MCF 10A (cell line): Measurements from ENCODE around the gene DHRS7B. TPM values are rescaled to one million over a fixed set of nuclear protein-coding genes. Genes with fewer than 3 reads are reported as not detected.
"Not testable (repeated sequence)": the region's sequence is repeated elsewhere in the genome, so short reads cannot be mapped to it uniquely, and the experiment has no call there.

Experiments
- BruUV-seq: library from RNA; stranded (reverse); fragments of 400-500 nt; replicated peaks from 2 replicates; lab custom pipeline; 2021; lab: Mats Ljungman, UMichigan
- CTCF ChIA-PET: fragments of 300-600 bp; sonication (Branson Sonifier 250); formaldehyde crosslinking; extraction: SDS; loops from one replicate; lab custom pipeline; 2021; ENCODE audit warnings: antibody characterized with exemption, inconsistent platforms; lab: Yijun Ruan, JAX
- POLR2A ChIA-PET: fragments of 300-600, 350-650 bp; sonication (Branson Sonifier 250); formaldehyde crosslinking; extraction: SDS; loops from one replicate; lab custom pipeline; 2020; ENCODE audit warnings: antibody characterized with exemption, inconsistent platforms; lab: Yijun Ruan, JAX
- DNase-seq: peaks from one replicate; pipeline ENCODE4 v3.0.0-alpha.2; 2018; ENCODE audit not compliant: unreplicated experiment
- H3K27ac Mint-ChIP-seq: one replicate; pipeline ENCODE4 v1.8.0; 2022; ENCODE audit warnings: mild to moderate bottlenecking, low read depth, mixed read lengths; ENCODE audit not compliant: unreplicated experiment
- H3K27me3 Mint-ChIP-seq: one replicate; pipeline ENCODE4 v1.8.0; 2022; ENCODE audit warnings: mixed read lengths; ENCODE audit not compliant: insufficient read depth, unreplicated experiment
- H3K36me3 Mint-ChIP-seq: one replicate; pipeline ENCODE4 v1.8.0; 2022; ENCODE audit warnings: mild to moderate bottlenecking, moderate library complexity, mixed read lengths; ENCODE audit not compliant: insufficient read depth, unreplicated experiment
- H3K4me1 Mint-ChIP-seq: one replicate; pipeline ENCODE4 v1.8.0; 2022; ENCODE audit warnings: mixed read lengths; ENCODE audit not compliant: insufficient read depth, unreplicated experiment
- H3K4me3 Mint-ChIP-seq: one replicate; pipeline ENCODE4 v1.8.0; 2022; ENCODE audit warnings: mild to moderate bottlenecking, moderate library complexity, mixed read lengths; ENCODE audit not compliant: unreplicated experiment
- H3K9me3 Mint-ChIP-seq: one replicate; pipeline ENCODE4 v1.8.0; 2022; ENCODE audit warnings: mixed read lengths; ENCODE audit not compliant: unreplicated experiment
- CTCF ChIP-seq: fragments of 200-600 bp; IDR thresholded peaks from one replicate; pipeline ENCODE4 v1.8.0; 2022; ENCODE audit warnings: antibody characterized with exemption, mild to moderate bottlenecking; ENCODE audit not compliant: unreplicated experiment
- intact Hi-C: fragments of 100-400 bp; cut with micrococcal nuclease; formaldehyde crosslinking; loops from 2 replicates; pipeline ENCODE4 v1.14.1; 2022
- total RNA-seq: library from RNA; stranded (reverse); gene quantifications from 2 replicates; pipeline ENCODE4 v1.2.3, GENCODE V29; 2022

The DHRS7B gene
- total RNA-seq, 1 experiment from 2014 or later: 18.0 TPM

- no TSS peak for BruUV-seq
- no peak overlapping the region for H3K4me3 Mint-ChIP-seq
- no peaks in the 10 kb centered on the region for H3K9me3 Mint-ChIP-seq
- H3K27ac Mint-ChIP-seq: no peak overlapping the region
- TF ChIP-seq CTCF: no peak
- POLR2A ChIA-PET: interaction anchor here (0.6 to 1.3 kb wide), 3 partner anchors 9 to 72 kb away, joined by 4 to 6 read pairs (median 4); no protein-coding TSS in a partner anchor
- H3K4me1 Mint-ChIP-seq: no peaks in the 10 kb centered on the region
- H3K36me3 Mint-ChIP-seq: no peaks in the 10 kb centered on the region
- CTCF ChIA-PET: interaction anchor here (0.7 to 1.8 kb wide), 6 partner anchors 9 to 405 kb away, joined by 3 to 6 read pairs (median 4); no protein-coding TSS in a partner anchor
- H3K27me3 Mint-ChIP-seq: no peaks in the 10 kb centered on the region
- intact Hi-C loops: no loop called here
- no peak for DNase-seq
These were observed 18.1 kb upstream of the DHRS7B start for GRCh38 chr17:21108651-21109050.

GRCh38 chr17:21113049-21113690 lies 13.6 kb upstream of the DHRS7B start:
- CTCF ChIA-PET: interaction anchor here (0.6 kb wide), 1 partner anchor 300 kb away, joined by 3 read pairs; no protein-coding TSS in a partner anchor

GRCh38 chr17:21113716-21114115 lies 13.0 kb upstream of the DHRS7B start:
- no peak for DNase-seq
- H3K27ac Mint-ChIP-seq: no peak overlapping the region
- POLR2A ChIA-PET: no interaction called here
- H3K36me3 Mint-ChIP-seq: no peaks in the 10 kb centered on the region
- no peaks in the 10 kb centered on the region for H3K27me3 Mint-ChIP-seq
- no peak for TF ChIP-seq CTCF
- H3K4me1 Mint-ChIP-seq: no peaks in the 10 kb centered on the region
- no peak overlapping the region for H3K4me3 Mint-ChIP-seq
- intact Hi-C loops: no loop called here
- CTCF ChIA-PET: no interaction called here
- no peaks in the 10 kb centered on the region for H3K9me3 Mint-ChIP-seq
- no TSS peak for BruUV-seq

More at GRCh38 chr17:21113049-21113690, 13.6 kb upstream of the DHRS7B start:
- Mint-ChIP-seq H3K9me3 (no peaks in the 10 kb centered on the region), H3K27me3 (no peaks in the 10 kb centered on the region), H3K27ac (no peak overlapping the region), H3K4me3 (no peak overlapping the region), H3K36me3 (no peaks in the 10 kb centered on the region), H3K4me1 (no peaks in the 10 kb centered on the region)
- no TSS peak for BruUV-seq
- DNase-seq: no peak
- intact Hi-C loops: no loop called here
- POLR2A ChIA-PET: no interaction called here
- no peak for TF ChIP-seq CTCF

- H3K27ac Mint-ChIP-seq, H3K9me3 Mint-ChIP-seq, H3K4me3 Mint-ChIP-seq, H3K27me3 Mint-ChIP-seq, BruUV-seq, DNase-seq, H3K4me1 Mint-ChIP-seq, POLR2A ChIA-PET, H3K36me3 Mint-ChIP-seq, intact Hi-C loops: not testable (repeated sequence)
- CTCF ChIA-PET: interaction anchor here (0.6 kb wide), 1 partner anchor 23 kb away, joined by 3 read pairs; no protein-coding TSS in a partner anchor
These were observed 12.0 kb upstream of the DHRS7B start for GRCh38 chr17:21114791-21115190.
